Heart right ventricle (tissue), 16 donors: ENCODE data around the gene CD151. TPM values are rescaled to one million over a fixed set of nuclear protein-coding genes. Genes with fewer than 3 reads are reported as not detected.
A peak's percentile ranks its signal among the peaks of the same experiment; 100 is the strongest.

Source experiments
- ATAC-seq, 8 donors: fragments of 200-7000 bp; cut with Tn5 transposase; one replicate each; pipeline ENCODE4 v1.9.1; 2020; ENCODE audit warnings: mild to moderate bottlenecking in 8 of 8, moderate library complexity in 8 of 8, moderate number of reproducible peaks in 1 of 8
- DNase-seq, 2 donors: peaks; one replicate each; pipeline ENCODE4 v3.0.0-alpha.2; 2020
- H3K27ac ChIP-seq, 10 donors: fragments of 200-600 bp; sonication (generic) in 2 of 10; one replicate each; pipeline versions ENCODE4 v1.5.0 to v1.8.0; 2020 to 2022; ENCODE audit warnings: mild to moderate bottlenecking in 3 of 10
- H3K27me3 ChIP-seq, 7 donors: fragments of 200-600 bp; one replicate each; pipeline ENCODE4 v1.8.0; 2021 to 2022; ENCODE audit warnings: mild to moderate bottlenecking in 2 of 7
- H3K36me3 ChIP-seq, 9 donors: fragments of 200-600 bp; sonication (generic) in 1 of 9; one replicate each; pipeline versions ENCODE4 v1.5.0 to v1.8.0; 2020 to 2022; ENCODE audit warnings: mild to moderate bottlenecking in 2 of 9
- H3K4me1 ChIP-seq, 9 donors: fragments of 200-600 bp; sonication (generic) in 1 of 9; one replicate each; pipeline versions ENCODE4 v1.5.0 to v1.8.0; 2020 to 2022; ENCODE audit warnings: mild to moderate bottlenecking in 4 of 9
- H3K4me3 ChIP-seq, 10 donors: fragments of 200-600 bp; sonication (generic) in 2 of 10; one replicate each; pipeline versions ENCODE4 v1.5.0 to v1.8.0; 2020 to 2022; ENCODE audit warnings: mild to moderate bottlenecking in 7 of 10, moderate library complexity in 2 of 10
- H3K9me3 ChIP-seq, 11 donors: fragments of 200-600 bp in 10 of 11; sonication (generic) in 2 of 11; one replicate each; pipeline versions ENCODE4 v1.5.0 to v1.8.0; 2013 to 2022; ENCODE audit warnings: mild to moderate bottlenecking in 2 of 11, control low read depth in 1 of 11, moderate library complexity in 1 of 11
- CTCF ChIP-seq, 9 donors: fragments of 200-600 bp; sonication (generic) in 2 of 9; IDR thresholded peaks; one replicate each; pipeline versions ENCODE4 v1.5.0 to v1.8.0; 2021 to 2022; ENCODE audit warnings: antibody characterized with exemption in 9 of 9, mild to moderate bottlenecking in 5 of 9, moderate library complexity in 1 of 9
- WGBS, 2 donors: extraction: QIAGEN DNeasy Blood & Tissue Kit; methylation state at CpG; one replicate each; pipeline ENCODE4 v1.1.7; 2013; ENCODE audit warnings: inconsistent platforms in 1 of 2; 5-methylcytosine and 5-hydroxymethylcytosine counted together
- intact Hi-C, 10 donors: fragments of 100-400 bp; cut with DNase I; formaldehyde crosslinking; loops; one replicate each; pipeline versions ENCODE4 v1.11.1 to v1.14.2; 2022
- polyA plus RNA-seq, 2 donors: library from polyadenylated mRNA; stranded (reverse); fragments of 200-250 nt; gene quantifications; one replicate each; pipeline ENCODE4 v1.2.3, GENCODE V29; 2013
- total RNA-seq, 10 donors: library from RNA; stranded (reverse); fragmentation: NEBNext Ultra II Directional in 3 of 10; extraction: Animal tissue kit (Norgen Biotek cat#: 25700) in 3 of 10; gene quantifications; one replicate each; pipeline versions ENCODE4 v1.2.1 to v1.2.4, GENCODE V29; 2021 to 2023
- donor health status: Arrhythmogenic right ventricular cardiomyopathy.
- donor health status: ischemic (EF 13 %, LVEDD 7.1; RV severe dilation, severe dysfunction).
- donor health status: healthy with polysubstance abuse.
- donor health status: DM: no; HTN: yes; CAD: no.
- donor health status: DM: no; HTN: no; CAD: no.
- donor health status: ischemic (EF 25% LVEDD 6.9; RV normal size, moderate dysfunction).
- donor health status: ischemic (EF 25% LVEDD 5.7; RV mildly dilated, moderate dysfunction).
- donor health status: healthy.
- donor health status: DM: yes; HTN: yes; CAD: no.
- donor health status: Ischemic cardiomyopathy.
- donor health status: ischemic (EF 35%, LVEDD 5.7; RV mildly dilated, moderate dysfunction).
- donor health status: nonischemic (EF 11% LVEDD 7.7; RV severe dilation, severe dysfunction).
- donor health status: DM: yes; HTN: yes; CAD: no.
- donor health status: PGD.
- donor health status: ischemic (EF 29% LVEDD 5.4; RV normal size, mild dysfunction).
- donor health status: nonischemic (EF 23%, LVEDD 6.1; RV moderate dilation, normal function).

CD151 gene
- total and polyA plus RNA-seq, 12 donors: 286 to 684 (median 466) TPM

GRCh38 chr11:821512-822371 lies 11.0 kb upstream of the CD151 start:
- Histone ChIP-seq H3K27ac (peak overlapping the region in 9 of 10 donors; percentile 40 to 99 (median 98)), H3K9me3 (no peaks in the 10 kb centered on the region), H3K27me3 (peaks cover 0 to 6% (median 0%) of the 10 kb centered on the region in 7 donors), H3K36me3 (peaks cover 0 to 46% (median 20%) of the 10 kb centered on the region in 9 donors), H3K4me3 (peak overlapping the region in 6 of 10 donors; percentile 69 to 97 (median 94)), H3K4me1 (peaks cover 21 to 63% (median 47%) of the 10 kb centered on the region in 9 donors)
- DNase-seq (peak in 1 of 2 donors; percentile 58), ATAC-seq (peak in 1 of 8 donors; percentile 0)
- WGBS, 2 donors: 61 to 68% methylated on average over 22 of the region's 22 CpGs
- no peak for TF ChIP-seq CTCF (IDR thresholded peaks at IDR 0.05)
- intact Hi-C loops: no loop called here

- ATAC-seq (no peak), DNase-seq (no peak)
- H3K27ac ChIP-seq: no peak overlapping the region
- intact Hi-C loops: no loop called here
- H3K4me3 ChIP-seq: no peak overlapping the region
- no peaks in the 10 kb centered on the region for H3K9me3 ChIP-seq
- WGBS, 2 donors: 86 to 88% methylated on average over 53 of the region's 53 CpGs
- H3K27me3 ChIP-seq: peaks cover 0 to 25% (median 0%) of the 10 kb centered on the region in 7 donors
- H3K36me3 ChIP-seq: peaks cover 0 to 46% (median 20%) of the 10 kb centered on the region in 9 donors
- H3K4me1 ChIP-seq: peaks cover 33 to 80% (median 61%) of the 10 kb centered on the region in 9 donors
- TF ChIP-seq CTCF (IDR thresholded peaks at IDR 0.05): no peak
Observed at GRCh38 chr11:823441-824291, 9.1 kb upstream of the CD151 start.

- DNase-seq (no peak), ATAC-seq (no peak)
- TF ChIP-seq CTCF (IDR thresholded peaks at IDR 0.05): no peak
- no peak overlapping the region for H3K27ac ChIP-seq
- H3K36me3 ChIP-seq: peaks cover 0 to 46% (median 20%) of the 10 kb centered on the region in 9 donors
- 74 to 81% methylated on average over 53 to 59 of the region's 59 CpGs for WGBS, 2 donors
- intact Hi-C loops: no loop called here
- no peaks in the 10 kb centered on the region for H3K9me3 ChIP-seq
- H3K4me1 ChIP-seq: peaks cover 37 to 82% (median 64%) of the 10 kb centered on the region in 9 donors
- no peak overlapping the region for H3K4me3 ChIP-seq
- peaks cover 0 to 32% (median 0%) of the 10 kb centered on the region in 7 donors for H3K27me3 ChIP-seq
Observed at GRCh38 chr11:824292-824880, 8.4 kb upstream of the CD151 start.

GRCh38 chr11:824942-825341 lies 7.8 kb upstream of the CD151 start:
- peaks cover 0 to 38% (median 0%) of the 10 kb centered on the region in 7 donors for H3K27me3 ChIP-seq
- ATAC-seq: no peak
- WGBS, 2 donors: 82 to 92% methylated on average over 11 of the region's 11 CpGs

More at GRCh38 chr11:824942-825341, 7.8 kb upstream of the CD151 start:
- DNase-seq: no peak
- H3K9me3 ChIP-seq: no peaks in the 10 kb centered on the region
- intact Hi-C loops: no loop called here
- no peak overlapping the region for H3K27ac ChIP-seq
- H3K4me3 ChIP-seq: no peak overlapping the region
- TF ChIP-seq CTCF (IDR thresholded peaks at IDR 0.05): no peak
- H3K4me1 ChIP-seq: peaks cover 42 to 87% (median 69%) of the 10 kb centered on the region in 9 donors
- peaks cover 0 to 46% (median 20%) of the 10 kb centered on the region in 9 donors for H3K36me3 ChIP-seq
